GM12892 (cell line): ENCODE data around the gene ABTB2.

Experiments used
- POLR2A ChIP-seq: IDR thresholded peaks from 2 replicates; pipeline ENCODE4 v1.6.1; 2011; ENCODE audit warnings: low read depth, low read length, control low read depth
- POLR2AphosphoS5 ChIP-seq: IDR thresholded peaks from 2 replicates; pipeline ENCODE4 v1.6.1; 2011; ENCODE audit warnings: low read depth, low read length, control low read depth

DNA sequence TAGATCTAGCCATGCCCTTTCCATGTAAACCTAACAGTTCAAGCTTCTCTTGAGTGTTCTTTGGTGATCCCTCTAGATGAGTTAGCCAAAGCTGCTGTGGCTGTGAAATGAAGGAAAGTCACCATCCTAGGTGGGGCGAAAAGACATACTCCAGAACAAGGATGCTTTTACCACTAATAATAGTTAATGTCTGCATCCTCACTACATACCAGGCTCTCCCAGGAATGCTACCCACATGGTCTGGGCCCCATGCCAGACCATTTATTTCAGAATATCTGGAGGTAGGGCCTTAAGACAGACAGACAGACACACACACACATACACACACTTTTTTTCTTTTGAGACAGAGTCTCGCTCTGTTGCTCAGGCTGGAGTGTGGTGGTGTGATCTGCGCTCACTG is 14.7 kb downstream of the ABTB2 start:
- no peak for TF ChIP-seq POLR2AphosphoS5
- TF ChIP-seq POLR2A: no peak
